H1 (cell line): ENCODE measurements around the gene RFX1. TPM values are rescaled to one million over a fixed set of nuclear protein-coding genes. Genes with fewer than 3 reads are reported as not detected.

Experiments
- BRCA1 ChIP-seq: IDR thresholded peaks from 2 replicates; pipeline ENCODE4 v1.6.1; 2012; ENCODE audit warnings: low read depth, low read length, improper control_type of control experiment
- CHD1 ChIP-seq: IDR thresholded peaks from 2 replicates; pipeline ENCODE4 v1.6.1; 2012; ENCODE audit warnings: low read depth, low read length, improper control_type of control experiment
- FOSL1 ChIP-seq: IDR thresholded peaks from 2 replicates; pipeline ENCODE4 v1.6.1; 2011; ENCODE audit warnings: mild to moderate bottlenecking, low read depth, low read length, moderate library complexity; ENCODE audit not compliant: insufficient read depth
- GABPA ChIP-seq: IDR thresholded peaks from 2 replicates; pipeline ENCODE4 v1.6.1; 2011; ENCODE audit warnings: mild to moderate bottlenecking, low read length, moderate library complexity, borderline replicate concordance; ENCODE audit not compliant: insufficient read depth
- HDAC6 ChIP-seq: IDR thresholded peaks from one replicate; pipeline ENCODE4 v1.7.1; 2012; ENCODE audit warnings: low read depth, mild to moderate bottlenecking, inconsistent platforms, low read length, moderate library complexity
- KDM4A ChIP-seq: IDR thresholded peaks from one replicate; pipeline ENCODE4 v1.7.1; 2012; ENCODE audit warnings: low read depth, mild to moderate bottlenecking, moderate library complexity, low read length, inconsistent platforms; ENCODE audit not compliant: severe bottlenecking
- SIRT6 ChIP-seq: IDR thresholded peaks from one replicate; pipeline ENCODE4 v1.7.1; 2012; ENCODE audit warnings: low read length, inconsistent platforms
- TAF7 ChIP-seq: optimal IDR thresholded peaks from 2 replicates; pipeline ENCODE3; 2011; ENCODE audit warnings: low read depth, mild to moderate bottlenecking, inconsistent platforms, low read length, moderate library complexity, borderline replicate concordance
- TCF12 ChIP-seq: IDR thresholded peaks from 2 replicates; pipeline ENCODE4 v1.6.1; 2011; ENCODE audit warnings: low read depth, mild to moderate bottlenecking, low read length
- polyA plus RNA-seq, 7 experiments: library from polyadenylated mRNA; depleted of rRNA in 3 of 7; stranded (reverse) in 5 of 7; unstranded in 2 of 7; fragments of >200 nt in 5 of 7; fragments of 200-250 nt in 2 of 7; gene quantifications; 1 replicate in 5 of 7; 2 replicates in 1 of 7; 4 replicates in 1 of 7; pipeline versions ENCODE4 v1.2.1 to v1.2.3, GENCODE V29; 2011 to 2013; ENCODE audit warnings: missing spikeins in 2 of 7, mixed read lengths in 2 of 7
- total RNA-seq: library from RNA; stranded (reverse); fragmentation: NEBNext Ultra II Directional; extraction: Animal tissue kit (Norgen Biotek cat#: 25700); gene quantifications from 2 replicates; pipeline ENCODE4 v1.2.1, GENCODE V29; 2021
- TF ChIP-seq, protein P1 (sequence below): fragments of 300-600 bp; sonication (generic); IDR thresholded peaks from 2 replicates; pipeline ENCODE4 v1.7.1; 2012; ENCODE audit warnings: low read length, moderate library complexity, mild to moderate bottlenecking, inconsistent platforms; ENCODE audit not compliant: insufficient replicate concordance

RFX1 gene
- total and polyA plus RNA-seq, 2 of the 8 experiments (the other 6 are each of a cell fraction or from before 2014, with no cell fraction given) = 4.9 to 17.0 TPM

DNA sequence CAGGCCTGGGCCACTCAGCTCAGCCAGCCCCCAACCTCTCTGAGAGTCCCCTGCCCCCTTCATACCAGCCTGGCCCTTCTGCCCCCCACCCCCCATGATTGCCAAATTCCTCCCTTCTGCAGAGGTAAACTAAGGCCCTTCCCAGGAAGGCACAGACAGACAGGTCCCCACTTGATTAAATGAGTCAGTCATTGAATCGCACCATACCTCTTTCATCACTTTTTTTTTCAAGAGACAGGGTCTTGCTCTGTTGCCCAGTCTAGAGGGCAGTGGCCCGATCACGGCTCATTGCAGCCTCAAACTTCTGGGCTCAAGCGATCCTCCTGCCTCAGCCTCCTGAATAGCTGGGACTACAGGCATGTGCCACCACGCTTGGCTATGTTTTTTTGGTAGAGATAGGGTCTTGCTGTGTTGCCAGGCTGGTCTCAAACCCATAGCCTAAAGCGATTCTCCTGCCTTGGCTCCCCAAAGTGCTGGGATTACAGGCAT, 73.9 kb downstream of the RFX1 start (continued):
- TF ChIP-seq, protein P1, sequence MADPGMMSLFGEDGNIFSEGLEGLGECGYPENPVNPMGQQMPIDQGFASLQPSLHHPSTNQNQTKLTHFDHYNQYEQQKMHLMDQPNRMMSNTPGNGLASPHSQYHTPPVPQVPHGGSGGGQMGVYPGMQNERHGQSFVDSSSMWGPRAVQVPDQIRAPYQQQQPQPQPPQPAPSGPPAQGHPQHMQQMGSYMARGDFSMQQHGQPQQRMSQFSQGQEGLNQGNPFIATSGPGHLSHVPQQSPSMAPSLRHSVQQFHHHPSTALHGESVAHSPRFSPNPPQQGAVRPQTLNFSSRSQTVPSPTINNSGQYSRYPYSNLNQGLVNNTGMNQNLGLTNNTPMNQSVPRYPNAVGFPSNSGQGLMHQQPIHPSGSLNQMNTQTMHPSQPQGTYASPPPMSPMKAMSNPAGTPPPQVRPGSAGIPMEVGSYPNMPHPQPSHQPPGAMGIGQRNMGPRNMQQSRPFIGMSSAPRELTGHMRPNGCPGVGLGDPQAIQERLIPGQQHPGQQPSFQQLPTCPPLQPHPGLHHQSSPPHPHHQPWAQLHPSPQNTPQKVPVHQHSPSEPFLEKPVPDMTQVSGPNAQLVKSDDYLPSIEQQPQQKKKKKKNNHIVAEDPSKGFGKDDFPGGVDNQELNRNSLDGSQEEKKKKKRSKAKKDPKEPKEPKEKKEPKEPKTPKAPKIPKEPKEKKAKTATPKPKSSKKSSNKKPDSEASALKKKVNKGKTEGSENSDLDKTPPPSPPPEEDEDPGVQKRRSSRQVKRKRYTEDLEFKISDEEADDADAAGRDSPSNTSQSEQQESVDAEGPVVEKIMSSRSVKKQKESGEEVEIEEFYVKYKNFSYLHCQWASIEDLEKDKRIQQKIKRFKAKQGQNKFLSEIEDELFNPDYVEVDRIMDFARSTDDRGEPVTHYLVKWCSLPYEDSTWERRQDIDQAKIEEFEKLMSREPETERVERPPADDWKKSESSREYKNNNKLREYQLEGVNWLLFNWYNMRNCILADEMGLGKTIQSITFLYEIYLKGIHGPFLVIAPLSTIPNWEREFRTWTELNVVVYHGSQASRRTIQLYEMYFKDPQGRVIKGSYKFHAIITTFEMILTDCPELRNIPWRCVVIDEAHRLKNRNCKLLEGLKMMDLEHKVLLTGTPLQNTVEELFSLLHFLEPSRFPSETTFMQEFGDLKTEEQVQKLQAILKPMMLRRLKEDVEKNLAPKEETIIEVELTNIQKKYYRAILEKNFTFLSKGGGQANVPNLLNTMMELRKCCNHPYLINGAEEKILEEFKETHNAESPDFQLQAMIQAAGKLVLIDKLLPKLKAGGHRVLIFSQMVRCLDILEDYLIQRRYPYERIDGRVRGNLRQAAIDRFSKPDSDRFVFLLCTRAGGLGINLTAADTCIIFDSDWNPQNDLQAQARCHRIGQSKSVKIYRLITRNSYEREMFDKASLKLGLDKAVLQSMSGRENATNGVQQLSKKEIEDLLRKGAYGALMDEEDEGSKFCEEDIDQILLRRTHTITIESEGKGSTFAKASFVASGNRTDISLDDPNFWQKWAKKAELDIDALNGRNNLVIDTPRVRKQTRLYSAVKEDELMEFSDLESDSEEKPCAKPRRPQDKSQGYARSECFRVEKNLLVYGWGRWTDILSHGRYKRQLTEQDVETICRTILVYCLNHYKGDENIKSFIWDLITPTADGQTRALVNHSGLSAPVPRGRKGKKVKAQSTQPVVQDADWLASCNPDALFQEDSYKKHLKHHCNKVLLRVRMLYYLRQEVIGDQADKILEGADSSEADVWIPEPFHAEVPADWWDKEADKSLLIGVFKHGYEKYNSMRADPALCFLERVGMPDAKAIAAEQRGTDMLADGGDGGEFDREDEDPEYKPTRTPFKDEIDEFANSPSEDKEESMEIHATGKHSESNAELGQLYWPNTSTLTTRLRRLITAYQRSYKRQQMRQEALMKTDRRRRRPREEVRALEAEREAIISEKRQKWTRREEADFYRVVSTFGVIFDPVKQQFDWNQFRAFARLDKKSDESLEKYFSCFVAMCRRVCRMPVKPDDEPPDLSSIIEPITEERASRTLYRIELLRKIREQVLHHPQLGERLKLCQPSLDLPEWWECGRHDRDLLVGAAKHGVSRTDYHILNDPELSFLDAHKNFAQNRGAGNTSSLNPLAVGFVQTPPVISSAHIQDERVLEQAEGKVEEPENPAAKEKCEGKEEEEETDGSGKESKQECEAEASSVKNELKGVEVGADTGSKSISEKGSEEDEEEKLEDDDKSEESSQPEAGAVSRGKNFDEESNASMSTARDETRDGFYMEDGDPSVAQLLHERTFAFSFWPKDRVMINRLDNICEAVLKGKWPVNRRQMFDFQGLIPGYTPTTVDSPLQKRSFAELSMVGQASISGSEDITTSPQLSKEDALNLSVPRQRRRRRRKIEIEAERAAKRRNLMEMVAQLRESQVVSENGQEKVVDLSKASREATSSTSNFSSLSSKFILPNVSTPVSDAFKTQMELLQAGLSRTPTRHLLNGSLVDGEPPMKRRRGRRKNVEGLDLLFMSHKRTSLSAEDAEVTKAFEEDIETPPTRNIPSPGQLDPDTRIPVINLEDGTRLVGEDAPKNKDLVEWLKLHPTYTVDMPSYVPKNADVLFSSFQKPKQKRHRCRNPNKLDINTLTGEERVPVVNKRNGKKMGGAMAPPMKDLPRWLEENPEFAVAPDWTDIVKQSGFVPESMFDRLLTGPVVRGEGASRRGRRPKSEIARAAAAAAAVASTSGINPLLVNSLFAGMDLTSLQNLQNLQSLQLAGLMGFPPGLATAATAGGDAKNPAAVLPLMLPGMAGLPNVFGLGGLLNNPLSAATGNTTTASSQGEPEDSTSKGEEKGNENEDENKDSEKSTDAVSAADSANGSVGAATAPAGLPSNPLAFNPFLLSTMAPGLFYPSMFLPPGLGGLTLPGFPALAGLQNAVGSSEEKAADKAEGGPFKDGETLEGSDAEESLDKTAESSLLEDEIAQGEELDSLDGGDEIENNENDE = no peak
- TF ChIP-seq TAF7 (no peak), BRCA1 (no peak), FOSL1 (no peak), KDM4A (no peak), SIRT6 (no peak), HDAC6 (no peak), GABPA (no peak), CHD1 (no peak), TCF12 (no peak)
